GM12892 (cell line): ENCODE results near the gene TIMM23.

ENCODE experiments used
- POLR2A ChIP-seq: IDR thresholded peaks from 2 replicates; pipeline ENCODE4 v1.6.1; 2011; ENCODE audit warnings: low read depth, low read length, control low read depth
- POLR2AphosphoS5 ChIP-seq: IDR thresholded peaks from 2 replicates; pipeline ENCODE4 v1.6.1; 2011; ENCODE audit warnings: low read depth, low read length, control low read depth

DNA sequence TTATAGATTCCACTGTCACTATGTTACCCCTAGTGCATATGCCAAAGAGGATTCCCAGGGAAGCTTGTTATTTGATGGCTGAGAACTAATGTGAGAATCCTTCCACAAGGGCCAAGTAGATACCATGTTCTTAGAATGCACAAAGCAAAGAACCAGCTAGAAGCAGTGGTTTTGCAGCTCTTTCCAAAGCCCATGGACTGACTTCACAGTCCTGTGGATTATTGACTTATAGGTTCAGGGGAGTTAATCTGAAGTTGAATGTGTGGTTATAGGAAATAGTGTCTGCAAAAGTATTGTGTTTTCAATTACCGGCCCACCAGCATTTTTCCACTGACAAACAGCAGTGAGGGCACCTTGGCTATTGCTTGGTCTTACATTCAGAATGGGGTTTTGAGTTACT lies 28.2 kb downstream of the TIMM23 start:
- TF ChIP-seq POLR2AphosphoS5, result no peak
- no peak for TF ChIP-seq POLR2A
